SIG-M5 treated with dmso at 0.1 percent for 504 hours (cell line): ENCODE measurements around the gene PLOD3.
"Not testable (repeated sequence)": the region's sequence is repeated elsewhere in the genome, so short reads cannot be mapped to it uniquely, and the experiment has no call there.

Experiments used
- DNase-seq: peaks from one replicate; lab custom pipeline; 2025; ENCODE audit not compliant: unreplicated experiment; lab: John Stamatoyannopoulos, UW

Gene PLOD3

DNA sequence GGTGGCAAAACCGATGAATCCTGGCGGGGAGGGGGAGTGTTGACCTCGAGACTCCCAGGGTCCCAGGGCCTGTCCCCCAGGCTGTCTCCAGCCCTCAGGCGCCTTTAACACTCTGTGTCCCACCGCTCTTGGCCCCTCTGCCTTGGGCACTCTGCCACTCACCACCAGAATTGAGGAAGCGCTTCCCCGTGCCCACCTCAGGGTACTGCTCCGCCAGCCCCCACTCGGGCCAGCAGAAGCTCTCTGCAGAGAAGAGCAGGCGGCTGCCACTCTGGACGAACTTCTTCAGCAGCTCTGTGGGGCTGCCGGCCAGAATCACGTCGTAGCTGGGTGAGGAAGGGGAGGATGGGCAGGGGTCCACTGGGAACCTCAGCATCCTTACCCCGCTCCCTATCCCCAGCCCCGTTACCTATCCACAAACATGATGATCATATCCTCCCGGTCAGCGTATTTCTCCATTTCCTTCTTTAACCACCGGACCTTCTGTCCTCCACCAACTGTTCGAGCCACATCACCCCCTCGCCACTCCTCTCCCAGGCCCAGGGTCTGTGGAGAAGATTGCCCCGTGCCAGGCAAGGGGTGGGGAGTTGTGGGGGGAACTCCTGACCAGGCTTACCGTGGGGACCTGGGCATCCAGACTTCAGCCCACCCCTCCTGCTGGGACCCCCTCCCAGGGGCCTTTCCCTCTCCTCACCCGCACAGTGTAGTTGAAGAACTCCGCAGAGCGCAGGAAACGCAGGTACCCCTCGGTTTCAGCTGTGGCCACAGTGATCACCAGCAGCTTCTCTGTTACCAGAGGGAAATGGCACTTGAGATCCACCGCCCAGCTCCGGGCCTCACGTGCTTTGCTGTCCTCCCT lies 1.2 kb downstream of the PLOD3 start:
- DNase-seq, result no peak

DNA sequence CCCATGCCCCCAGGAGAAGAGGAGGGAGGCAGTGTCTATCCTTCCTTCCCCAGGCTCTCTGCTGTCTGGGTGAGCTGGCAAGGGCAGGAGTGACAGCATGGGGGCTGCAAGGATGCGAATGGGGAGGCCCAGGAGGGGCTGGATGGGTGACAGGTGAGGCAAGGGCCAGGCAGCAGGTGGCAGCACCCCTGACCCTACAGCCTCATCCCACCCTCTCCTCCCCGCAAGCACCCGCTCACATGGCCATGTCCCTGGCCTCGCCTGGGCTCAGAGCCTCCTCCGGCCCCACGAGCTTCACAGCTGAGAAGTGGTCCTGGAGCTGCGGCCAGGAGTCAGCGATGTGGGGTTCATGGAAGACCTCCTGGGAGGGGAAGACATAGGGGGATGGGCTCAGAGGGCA lies 5.4 kb downstream of the PLOD3 start:
- no peak for DNase-seq

DNA sequence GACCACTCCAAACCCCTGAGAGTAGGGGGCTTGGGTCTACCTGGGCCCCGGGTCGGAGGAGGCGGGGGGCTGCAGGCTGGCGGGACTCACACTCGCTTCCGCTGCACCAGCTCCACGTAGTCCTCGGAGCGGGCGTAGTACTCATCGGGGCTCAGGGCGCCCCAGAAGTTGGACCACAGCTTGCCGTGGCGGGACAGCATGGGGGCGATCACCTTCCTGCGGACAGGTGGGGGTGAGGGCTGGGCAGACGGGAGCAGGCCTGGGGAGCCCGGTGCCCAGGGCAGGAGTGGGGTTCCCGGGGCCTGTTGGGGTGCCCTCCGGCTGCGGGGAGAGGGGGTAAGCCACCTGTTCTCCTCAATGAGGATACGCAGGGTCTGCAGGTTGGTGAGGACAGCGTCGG lies 5.9 kb downstream of the PLOD3 start:
- no peak for DNase-seq

DNA sequence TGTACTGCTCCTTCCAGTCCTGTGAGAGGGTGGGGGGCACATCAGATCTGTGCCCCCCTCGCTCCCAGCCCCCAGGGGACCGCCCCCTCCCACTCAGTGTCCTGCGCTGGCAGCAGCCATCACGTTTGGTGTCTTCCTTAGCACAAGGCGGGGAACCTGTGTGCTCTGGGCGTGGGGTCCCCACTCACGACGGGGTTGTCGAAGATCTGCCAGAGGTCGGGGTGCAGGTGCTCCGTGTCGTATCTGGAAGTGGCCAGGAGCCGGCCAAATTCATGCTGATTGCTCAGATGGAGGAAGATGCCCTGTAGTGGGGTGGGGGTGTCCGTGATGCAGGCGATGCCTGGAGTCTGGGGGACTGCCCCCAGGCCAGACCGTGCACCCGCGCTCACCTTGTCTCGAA lies 7.2 kb downstream of the PLOD3 start:
- DNase-seq, result no peak

DNA sequence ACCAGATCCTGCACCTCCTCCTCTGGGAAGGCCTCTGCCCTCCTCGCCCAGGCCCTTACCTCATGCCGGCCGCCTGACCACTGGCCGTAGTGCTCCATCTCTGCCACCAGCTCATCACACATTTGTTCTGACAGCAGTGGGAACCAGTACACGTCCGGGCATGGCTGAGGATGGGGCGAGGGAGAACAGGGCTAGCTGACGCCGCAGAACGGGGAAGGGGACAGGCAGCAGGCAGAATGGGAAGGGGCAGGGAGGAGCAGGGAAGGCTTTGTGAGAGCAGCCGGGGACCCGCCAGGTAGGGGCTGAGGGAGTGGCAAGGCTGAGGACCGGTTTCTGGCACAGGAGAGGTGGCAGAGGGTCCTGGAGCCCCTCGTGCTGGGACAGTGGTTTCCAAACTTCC lies 8.6 kb downstream of the PLOD3 start:
- DNase-seq, result no peak

DNA sequence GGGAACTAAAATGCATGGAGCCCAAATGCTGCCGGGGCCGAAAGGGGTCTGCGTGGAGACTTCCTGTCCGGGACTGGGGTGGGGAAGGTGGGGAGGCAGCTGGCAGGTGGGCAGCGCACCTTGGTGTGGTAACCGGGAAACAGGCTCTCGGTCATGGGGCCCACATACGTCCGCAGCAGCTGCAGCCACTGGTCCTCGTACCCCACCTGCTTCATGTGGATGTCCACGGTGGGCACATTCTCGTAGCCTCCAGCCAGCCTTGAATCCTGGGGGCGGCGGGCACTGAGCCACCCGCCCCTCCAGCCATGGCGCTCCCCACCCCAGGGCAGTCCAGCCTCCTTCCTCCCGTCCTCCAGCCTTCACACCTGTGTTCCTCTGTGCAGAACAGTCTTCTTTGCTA lies 9.9 kb downstream of the PLOD3 start:
- DNase-seq, result no peak

DNA sequence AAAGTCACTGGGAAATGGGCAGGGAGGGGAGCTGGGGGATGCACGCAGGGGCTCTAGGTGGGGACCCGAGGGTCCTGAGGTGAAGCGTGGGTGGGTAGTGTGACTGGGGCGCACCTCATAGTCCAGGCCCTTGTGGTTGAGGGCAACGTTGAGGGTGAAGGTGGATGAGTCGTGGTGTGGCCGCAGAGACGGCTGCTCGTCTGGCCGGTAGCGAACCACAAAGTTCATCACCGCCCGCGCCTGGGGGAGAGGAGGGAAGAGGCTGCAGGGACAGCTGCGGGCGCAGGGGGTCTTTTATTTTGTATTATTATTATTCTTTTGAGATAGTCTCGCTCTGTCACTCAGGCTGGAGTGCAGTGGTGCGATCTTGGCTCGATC lies 10.7 kb downstream of the PLOD3 start:
- no peak for DNase-seq

DNA sequence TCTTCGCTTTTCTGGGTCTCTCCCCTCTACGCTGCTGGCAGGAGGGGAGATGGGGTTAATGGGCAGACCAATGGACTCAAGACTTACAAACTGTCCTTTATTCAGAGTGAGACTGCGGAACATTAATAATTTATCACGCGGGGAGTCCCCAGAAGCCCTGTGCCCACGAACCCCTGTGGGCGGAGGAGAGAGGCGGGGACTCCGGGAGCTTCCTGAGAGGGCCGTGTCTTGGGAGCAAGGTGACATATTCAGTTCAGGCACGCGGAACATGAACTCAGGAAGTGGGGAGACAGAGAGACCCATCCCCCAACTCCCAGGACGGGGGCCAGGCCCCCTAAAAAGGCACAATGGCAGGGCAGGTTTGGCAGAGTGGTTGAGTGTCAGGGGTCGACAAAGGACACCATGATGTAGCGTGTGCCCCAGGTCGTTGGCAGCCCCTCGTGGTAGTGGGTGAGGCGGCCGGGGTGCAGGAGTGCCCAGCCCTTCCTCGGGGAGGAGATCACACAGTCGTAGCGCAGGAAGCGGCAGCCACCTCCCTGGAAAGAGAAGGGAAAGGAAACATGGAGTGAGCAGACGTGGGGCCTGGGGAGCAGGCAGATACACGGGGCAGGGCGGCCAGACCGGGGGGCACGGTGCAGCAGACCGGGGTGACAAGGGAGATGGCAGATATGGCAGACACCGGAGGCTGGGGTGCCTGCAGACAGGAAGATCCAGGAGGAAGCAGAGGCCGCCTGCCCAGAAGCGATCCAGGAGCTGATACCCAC lies 11.3 kb downstream of the PLOD3 start:
- DNase-seq, result no peak

DNA sequence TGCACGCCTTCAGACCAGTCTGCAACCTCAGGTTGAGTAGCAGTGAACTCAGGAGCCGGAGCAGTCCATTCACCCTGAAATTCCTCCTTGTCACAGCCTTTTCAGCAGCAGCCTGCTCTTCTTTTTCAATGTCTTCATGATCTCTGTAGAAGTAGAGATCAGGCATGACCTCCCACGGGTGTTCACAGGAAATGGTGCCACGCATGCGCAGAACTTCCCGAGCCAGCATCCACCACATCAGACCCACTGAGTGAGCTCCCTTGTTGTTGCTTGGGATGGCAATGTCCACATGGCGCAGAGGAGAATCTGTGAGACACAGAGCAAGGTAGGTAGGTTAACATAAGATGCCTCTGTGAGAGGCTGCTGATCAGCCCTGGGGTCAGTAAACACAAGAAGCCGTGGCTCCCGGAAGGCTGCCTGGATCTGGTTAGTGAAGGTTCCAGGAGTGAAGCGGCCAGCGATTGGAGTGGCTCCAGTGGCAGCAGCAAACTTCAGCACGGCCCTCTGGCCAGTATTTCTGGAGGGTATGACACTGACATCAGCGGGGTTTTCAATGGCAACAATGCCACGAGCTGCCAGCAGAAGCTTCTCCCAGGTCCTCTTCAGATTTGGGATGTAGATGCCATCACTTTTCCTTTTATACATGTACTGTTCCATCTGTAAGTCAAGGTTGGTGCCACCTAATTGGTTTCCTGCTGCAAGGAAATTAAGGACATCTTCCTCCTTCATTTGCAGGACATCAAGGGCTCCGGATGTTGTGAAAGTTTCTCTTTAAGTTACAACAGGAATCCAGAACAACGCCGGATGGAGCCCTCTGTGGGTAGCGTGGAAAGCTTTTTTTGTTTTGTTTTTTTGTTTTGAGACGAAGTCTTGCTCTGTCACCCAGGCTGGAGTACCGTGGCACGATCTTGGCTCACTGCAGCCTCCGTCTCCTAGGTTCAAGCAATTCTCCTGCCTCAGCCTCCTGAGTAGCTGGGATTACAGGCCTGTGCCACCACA lies 13.3 kb downstream of the PLOD3 start:
- DNase-seq, result peak; percentile 66

DNA sequence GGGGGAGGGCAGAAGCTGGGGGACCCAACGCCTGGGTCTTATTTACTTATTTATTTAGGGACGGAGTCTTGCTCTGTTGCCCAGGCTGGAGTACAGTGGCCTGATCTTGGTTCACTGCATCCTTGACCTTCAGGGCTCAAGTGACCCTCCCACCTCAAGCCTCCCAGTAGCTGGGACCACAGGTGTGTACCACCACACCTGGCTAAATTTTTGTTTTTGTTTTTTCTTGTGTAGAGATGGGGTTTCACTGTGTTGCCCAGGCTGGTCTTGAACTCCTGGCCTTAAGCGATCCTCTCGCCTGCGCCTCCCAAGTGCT lies 14.8 kb downstream of the PLOD3 start:
- no peak for DNase-seq

DNA sequence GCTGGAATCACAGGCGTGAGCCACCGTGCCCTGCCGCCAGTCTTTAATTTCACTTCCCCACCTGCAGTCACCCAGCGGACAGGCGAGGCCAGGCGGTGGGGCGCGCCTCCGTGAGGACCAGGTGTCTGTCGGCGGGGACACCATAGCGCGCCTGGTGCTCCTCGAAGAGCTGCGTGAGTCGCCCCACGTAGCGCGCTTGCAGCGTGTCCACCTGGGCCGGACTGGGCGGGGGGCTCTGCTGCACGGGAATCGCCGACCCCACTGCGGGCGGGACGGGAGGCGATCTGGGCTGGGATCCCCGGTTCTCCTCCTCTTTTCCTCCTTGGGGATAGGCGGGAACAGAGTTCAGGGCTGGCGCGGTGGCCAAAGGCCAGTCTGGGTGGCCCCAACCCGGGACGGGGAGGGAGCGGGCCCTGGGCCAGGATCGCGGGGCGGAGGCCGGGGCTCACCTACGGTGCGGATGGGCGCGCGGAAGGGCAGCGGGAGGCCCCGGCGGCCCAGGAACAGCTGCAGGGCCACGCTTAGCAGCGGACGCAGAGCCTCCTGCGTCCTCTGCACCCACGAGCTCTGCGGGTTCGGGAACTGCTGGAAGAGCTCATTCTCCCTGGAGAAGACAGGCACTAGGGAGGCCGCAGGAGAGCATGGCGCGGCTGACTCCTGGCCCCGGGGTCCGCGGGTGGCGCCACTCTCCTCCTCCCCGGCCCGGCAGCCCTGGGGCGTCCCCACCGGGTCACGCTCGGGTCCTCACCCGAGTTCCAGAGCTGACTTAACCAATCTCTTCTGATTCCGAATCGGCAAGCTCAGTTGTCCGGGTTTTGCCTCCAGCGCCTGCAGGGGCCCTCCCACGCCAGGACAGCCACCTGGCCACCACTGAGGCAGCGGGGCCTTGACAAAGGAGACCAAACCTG lies 15.4 kb downstream of the PLOD3 start:
- no peak for DNase-seq

DNA sequence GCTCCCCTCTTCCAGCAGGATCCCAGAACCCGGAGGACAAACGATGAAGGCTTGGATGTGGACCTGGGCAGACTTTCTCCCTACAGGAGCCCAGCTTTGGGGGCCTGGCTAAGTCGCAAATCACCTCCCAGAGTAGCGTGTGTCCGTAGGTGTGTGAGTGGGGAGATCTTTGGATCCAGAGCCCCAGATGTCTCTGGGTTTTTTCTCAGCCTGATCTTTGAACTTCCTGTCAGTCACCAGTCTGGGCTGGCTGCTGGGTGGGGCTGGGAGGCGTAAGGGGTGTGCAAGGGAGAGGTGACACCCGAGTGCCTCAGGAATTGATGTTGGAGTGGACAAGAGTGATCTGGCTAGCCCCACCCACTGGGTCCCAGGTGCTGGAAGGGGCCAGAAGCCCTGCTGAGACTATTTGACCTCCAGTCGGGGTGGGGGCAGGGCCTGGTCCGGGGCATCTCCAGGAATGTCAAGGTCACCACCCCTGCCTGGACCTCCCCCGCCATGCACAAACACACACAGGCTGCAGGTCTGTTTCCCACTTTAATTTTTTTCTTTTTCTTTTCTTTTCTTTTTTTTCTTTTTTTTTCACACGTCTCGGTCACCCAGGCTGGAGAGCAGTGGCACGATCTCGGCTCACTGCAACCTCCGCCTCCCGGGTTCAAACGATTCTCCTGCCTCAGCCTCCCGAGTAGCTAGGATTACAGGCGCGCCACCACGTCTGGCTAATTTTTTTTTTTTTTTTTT lies 16.4 kb downstream of the PLOD3 start, which contains the start of gene MOGAT3:
TSS of gene MOGAT3 (minus strand) at position 175 of the 738 bp plus-strand sequence. CDS start 182 bp downstream, outside the sequence.
- no peak for DNase-seq

DNA sequence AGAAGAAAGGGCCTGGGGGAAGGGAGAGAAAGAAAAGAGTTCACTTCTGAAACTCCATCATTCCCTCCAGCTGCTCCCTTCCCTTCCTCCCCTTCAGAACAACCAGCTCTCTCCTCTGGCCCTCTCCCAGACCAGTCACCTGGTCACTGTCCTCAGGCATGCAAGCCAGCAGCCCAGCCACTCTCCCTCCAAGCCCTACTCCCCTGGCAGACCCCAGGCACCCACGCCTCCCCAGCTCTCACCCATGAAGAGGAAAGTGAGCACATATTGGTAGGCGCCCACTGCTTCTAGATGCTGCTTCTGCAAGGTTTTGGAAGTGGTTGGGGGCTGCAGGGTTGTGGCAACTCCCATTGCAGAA lies 16.9 kb downstream of the PLOD3 start:
- no peak for DNase-seq

DNA sequence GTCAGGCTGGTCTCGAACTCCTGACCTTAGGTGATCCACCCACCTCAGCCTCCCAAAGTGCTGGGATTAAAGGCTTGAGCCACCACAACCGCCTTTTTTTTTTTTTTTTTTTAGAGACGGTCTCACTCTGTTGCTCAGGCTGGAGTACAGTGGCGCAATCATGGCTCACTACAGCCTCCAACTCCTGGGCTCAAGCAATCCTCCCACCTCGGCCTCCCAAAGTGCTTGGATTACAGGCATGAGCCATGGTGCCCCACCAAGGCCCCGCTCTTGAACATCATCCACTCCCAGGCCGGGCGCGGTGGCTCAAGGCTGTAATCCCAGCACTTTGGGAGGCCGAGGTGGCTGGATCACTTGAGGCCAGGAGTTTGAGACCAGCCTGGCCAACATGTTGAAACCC lies 17.9 kb downstream of the PLOD3 start:
- DNase-seq, result not testable (repeated sequence)

DNA sequence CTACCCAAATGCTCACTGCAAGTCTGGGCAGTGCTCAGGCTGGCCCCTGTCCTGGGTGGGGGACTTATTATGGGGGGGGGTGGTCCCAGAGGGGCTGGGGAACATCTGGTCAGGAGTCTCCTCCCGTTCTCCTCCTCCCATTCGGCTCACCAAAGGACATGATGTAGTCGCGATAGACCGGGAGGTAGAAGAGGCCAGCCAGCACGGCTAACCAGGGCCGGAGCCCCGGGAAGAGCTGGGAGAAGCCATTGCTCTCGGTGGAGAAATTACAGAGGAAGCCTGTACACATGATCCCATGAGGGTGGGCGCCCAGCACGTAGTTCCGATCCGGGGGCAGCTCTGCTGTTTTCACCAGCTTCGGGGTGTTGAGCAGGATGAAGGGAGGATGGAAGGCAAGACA lies 18.9 kb downstream of the PLOD3 start:
- DNase-seq, result no peak

DNA sequence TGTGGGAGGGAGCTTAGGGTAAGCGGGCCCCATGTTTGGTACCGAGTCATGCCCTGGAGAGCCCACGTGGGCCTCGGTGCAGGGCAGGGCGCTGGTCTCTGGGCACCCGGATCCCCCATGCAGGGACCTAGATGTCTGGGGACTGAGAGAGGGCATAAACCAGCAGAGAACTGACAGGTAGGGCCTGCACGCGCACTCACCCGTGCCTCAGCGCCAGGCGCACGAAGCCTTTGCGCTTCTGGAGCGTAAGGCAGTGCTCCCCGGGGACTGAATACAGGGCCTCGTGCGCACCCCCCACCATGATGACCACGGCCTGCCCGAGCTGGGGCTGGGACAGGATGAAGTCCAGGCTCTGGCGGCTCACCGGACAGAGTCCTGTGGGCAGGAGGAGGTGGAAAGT lies 19.4 kb downstream of the PLOD3 start:
- no peak for DNase-seq

DNA sequence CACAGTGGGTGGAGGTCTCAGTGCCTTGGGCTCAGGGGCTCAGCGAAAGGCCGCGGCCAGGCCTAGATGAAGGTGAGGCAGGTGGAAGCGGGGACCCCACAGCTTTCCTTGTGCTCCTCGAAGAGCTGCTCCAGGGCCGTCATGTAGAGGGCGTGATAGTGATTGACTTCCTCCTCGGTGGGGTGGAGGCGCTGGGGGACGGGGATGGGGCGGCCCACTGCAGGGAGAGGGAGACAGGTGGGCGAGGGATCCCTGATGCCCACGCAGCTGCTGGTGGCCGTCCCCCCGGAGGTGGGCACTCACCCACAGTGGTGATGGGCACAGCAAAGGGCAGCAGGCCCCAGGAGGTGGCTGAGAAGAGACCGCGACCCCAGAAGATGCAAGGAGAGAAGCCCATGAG lies 21.5 kb downstream of the PLOD3 start:
- no peak for DNase-seq

DNA sequence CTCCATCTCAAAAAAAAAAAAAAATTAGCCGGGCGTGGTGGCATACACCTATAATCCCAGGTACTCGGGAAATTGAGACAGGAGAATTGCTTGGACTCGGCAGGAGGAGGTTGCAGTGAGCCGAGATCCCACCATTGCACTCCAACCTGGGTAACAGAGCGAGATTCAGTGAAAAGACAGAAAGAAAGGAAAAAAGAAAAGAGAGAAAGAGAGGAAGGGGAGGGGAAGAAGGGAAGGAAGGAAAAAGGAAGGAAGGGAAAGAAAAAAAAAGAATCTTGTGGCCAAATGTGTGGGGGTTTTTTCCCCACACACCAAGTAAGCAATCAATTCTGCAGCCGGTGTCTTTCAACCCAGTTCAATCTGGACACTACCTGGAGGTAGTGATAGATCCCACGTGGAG lies 28.3 kb downstream of the PLOD3 start:
- DNase-seq, result no peak

DNA sequence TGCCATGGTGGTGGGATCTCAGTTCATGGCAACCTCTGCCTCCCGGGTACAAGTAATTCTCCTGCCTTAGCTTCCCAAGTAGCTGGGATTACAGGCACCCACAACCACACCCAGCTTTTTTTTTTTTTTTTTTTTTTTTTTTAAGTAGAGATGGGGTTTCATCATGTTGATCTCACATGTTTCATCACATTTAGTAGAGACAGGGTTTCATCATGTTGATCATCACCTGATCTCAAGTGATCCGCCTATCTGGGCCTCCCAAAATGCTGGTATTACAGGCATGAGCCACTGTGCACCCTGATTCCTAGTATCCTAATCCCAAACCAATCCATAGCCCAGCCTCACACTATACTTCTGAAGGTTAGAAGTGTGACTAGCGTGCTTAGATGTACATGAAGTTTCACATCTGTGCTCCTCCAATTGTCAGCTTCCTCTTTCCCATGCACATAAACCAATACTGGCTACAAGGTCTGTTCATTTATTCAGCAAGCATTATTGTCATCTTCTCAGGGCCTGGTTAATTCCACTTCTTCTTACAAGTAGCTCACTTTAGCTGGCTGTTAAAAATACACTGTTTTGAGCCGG lies 30.4 kb downstream of the PLOD3 start:
- peak; percentile 92 for DNase-seq
